Lower leg skin (tissue), 3 donors: ENCODE results near the gene NCAPG2.
"Not testable (repeated sequence)": the region's sequence is repeated elsewhere in the genome, so short reads cannot be mapped to it uniquely, and the experiment has no call there.

Experiments
- POLR2A ChIP-seq, 2 donors: fragments of 450-650 bp; IDR thresholded peaks; one replicate each; pipeline ENCODE4 v1.6.1; 2016 to 2017; ENCODE audit warnings: antibody characterized with exemption in 2 of 2, mild to moderate bottlenecking in 1 of 2, moderate library complexity in 1 of 2
- TF ChIP-seq, protein P1 (sequence below), 3 donors: fragments of 450-650 bp; IDR thresholded peaks; one replicate each; pipeline ENCODE4 v1.5.1; 2016; ENCODE audit warnings: antibody characterized with exemption in 3 of 3, mild to moderate bottlenecking in 3 of 3, moderate library complexity in 2 of 3

DNA sequence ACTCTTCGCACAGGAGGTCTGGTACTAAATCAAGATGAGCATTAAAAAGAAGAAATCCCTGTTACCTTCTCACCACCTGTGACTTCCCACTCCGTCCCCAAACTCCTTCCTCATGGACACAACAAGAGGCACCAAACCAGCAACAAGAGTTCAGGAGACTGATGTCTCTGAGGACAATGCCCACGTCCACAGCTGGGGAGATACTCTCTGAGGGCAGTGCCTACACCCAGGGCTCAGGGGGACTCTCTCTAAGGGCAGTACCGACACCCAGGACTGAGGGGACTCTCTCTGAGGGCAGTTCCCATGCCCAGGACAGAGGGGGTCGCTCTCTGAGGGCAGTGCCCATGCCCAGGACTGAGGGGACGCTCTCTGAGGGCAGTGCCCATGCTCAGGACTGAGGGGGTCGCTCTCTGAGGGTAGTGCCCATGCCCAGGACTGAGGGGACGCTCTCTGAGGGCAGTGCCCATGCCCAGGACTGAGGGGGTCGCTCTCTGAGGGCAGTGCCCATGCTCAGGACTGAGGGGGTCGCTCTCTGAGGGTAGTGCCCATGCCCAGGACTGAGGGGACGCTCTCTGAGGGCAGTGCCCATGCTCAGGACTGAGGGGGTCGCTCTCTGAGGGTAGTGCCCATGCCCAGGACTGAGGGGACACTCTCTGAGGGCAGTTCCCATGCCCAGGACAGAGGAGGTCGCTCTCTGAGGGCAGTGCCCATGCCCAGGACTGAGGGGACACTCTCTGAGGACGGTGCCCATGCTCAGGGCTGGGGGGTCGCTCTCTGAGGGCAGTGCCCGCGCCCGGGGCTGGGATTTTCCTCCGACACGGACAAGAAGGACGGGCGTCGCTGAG lies 703 bp downstream of the NCAPG2 start:
- not testable (repeated sequence) for TF ChIP-seq POLR2A (IDR thresholded peaks at IDR 0.05)
- TF ChIP-seq, protein P1, sequence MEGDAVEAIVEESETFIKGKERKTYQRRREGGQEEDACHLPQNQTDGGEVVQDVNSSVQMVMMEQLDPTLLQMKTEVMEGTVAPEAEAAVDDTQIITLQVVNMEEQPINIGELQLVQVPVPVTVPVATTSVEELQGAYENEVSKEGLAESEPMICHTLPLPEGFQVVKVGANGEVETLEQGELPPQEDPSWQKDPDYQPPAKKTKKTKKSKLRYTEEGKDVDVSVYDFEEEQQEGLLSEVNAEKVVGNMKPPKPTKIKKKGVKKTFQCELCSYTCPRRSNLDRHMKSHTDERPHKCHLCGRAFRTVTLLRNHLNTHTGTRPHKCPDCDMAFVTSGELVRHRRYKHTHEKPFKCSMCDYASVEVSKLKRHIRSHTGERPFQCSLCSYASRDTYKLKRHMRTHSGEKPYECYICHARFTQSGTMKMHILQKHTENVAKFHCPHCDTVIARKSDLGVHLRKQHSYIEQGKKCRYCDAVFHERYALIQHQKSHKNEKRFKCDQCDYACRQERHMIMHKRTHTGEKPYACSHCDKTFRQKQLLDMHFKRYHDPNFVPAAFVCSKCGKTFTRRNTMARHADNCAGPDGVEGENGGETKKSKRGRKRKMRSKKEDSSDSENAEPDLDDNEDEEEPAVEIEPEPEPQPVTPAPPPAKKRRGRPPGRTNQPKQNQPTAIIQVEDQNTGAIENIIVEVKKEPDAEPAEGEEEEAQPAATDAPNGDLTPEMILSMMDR (IDR thresholded peaks at IDR 0.05), result not testable (repeated sequence)
